Bronchial epithelial cell (primary cell): ENCODE results near the gene UBE2L3. TPM values are rescaled to one million over a fixed set of nuclear protein-coding genes. Genes with fewer than 3 reads are reported as not detected.
"Not testable (repeated sequence)": the region's sequence is repeated elsewhere in the genome, so short reads cannot be mapped to it uniquely, and the experiment has no call there.

Experiments used
- DNase-seq: peaks from one replicate; pipeline ENCODE4 v3.0.0-alpha.2; 2010; ENCODE audit warnings: low read depth
- FAIRE-seq: peaks from 2 replicates; lab custom pipeline; 2011; peaks lifted over from hg19 to GRCh38; lab: Jason Lieb, UNC
- H3K27me3 ChIP-seq: 2 replicates; pipeline ENCODE4 v1.5.1; 2011; ENCODE audit warnings: low read length; ENCODE audit not compliant: control insufficient read depth, insufficient read depth
- H3K36me3 ChIP-seq: 2 replicates; pipeline ENCODE4 v1.5.1; 2011; ENCODE audit warnings: low read length; ENCODE audit not compliant: control insufficient read depth, insufficient read depth
- H3K4me3 ChIP-seq: 2 replicates; pipeline ENCODE4 v1.5.1; 2011; ENCODE audit warnings: mild to moderate bottlenecking, low read depth, low read length, control low read depth
- total RNA-seq: library from RNA; depleted of rRNA; stranded (reverse); fragments of >200 nt; gene quantifications from 2 replicates; pipeline ENCODE4 v1.2.1, GENCODE V29; 2014
- TF ChIP-seq, protein P1 (sequence below): IDR thresholded peaks from 2 replicates; pipeline ENCODE4 v1.5.1; 2011; ENCODE audit warnings: mild to moderate bottlenecking, moderate library complexity, low read length, control low read depth, inconsistent platforms; ENCODE audit not compliant: insufficient read depth, severe bottlenecking

Gene UBE2L3
- total RNA-seq, 1 donor from 2014 or later, result 14.7 TPM

DNA sequence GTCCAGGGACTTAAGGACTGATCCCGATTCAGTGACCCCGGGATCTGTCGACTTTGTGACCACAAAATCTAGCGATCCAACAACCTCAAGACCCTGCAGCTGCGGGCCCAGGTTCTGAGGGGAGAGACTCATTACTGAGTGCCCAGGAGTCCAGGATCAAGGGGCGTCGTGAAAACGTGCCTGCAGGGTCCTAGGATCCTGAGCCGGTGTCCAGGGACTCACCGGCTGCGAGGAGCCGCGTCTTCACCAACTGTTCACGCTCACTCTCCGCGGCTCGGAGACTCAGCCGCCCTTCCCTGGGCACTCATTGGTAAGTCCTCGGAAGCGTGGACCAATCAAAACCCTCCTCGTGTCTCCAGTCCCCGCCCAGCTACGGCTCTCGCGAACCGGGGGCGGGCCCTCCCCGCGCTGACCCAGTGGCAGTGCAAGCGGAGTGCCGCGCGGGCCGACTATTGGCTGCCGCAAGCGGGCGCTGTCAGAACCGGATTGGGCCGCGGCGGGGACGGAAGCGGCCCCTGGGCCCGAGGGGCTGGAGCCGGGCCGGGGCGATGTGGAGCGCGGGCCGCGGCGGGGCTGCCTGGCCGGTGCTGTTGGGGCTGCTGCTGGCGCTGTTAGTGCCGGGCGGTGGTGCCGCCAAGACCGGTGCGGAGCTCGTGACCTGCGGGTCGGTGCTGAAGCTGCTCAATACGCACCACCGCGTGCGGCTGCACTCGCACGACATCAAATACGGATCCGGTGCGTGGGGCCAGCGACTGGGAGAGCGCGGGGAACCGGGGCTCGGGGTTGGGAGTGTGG is 74.5 kb downstream of the UBE2L3 start, which contains the start of gene SDF2L1:
SDF2L1 (plus strand) TSS at position 514 of the 795 bp plus-strand sequence; CDS start at position 549, 35 bp downstream.
- H3K4me3 ChIP-seq, result peak within 1 kb of the TSS; percentile 80
- peak; percentile 94 for DNase-seq
- peaks cover 3% of the 10 kb centered on the region for H3K36me3 ChIP-seq
- H3K27me3 ChIP-seq, result no peaks in the 10 kb centered on the region
- no peak for FAIRE-seq
- TF ChIP-seq, protein P1, sequence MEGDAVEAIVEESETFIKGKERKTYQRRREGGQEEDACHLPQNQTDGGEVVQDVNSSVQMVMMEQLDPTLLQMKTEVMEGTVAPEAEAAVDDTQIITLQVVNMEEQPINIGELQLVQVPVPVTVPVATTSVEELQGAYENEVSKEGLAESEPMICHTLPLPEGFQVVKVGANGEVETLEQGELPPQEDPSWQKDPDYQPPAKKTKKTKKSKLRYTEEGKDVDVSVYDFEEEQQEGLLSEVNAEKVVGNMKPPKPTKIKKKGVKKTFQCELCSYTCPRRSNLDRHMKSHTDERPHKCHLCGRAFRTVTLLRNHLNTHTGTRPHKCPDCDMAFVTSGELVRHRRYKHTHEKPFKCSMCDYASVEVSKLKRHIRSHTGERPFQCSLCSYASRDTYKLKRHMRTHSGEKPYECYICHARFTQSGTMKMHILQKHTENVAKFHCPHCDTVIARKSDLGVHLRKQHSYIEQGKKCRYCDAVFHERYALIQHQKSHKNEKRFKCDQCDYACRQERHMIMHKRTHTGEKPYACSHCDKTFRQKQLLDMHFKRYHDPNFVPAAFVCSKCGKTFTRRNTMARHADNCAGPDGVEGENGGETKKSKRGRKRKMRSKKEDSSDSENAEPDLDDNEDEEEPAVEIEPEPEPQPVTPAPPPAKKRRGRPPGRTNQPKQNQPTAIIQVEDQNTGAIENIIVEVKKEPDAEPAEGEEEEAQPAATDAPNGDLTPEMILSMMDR, result no peak

DNA sequence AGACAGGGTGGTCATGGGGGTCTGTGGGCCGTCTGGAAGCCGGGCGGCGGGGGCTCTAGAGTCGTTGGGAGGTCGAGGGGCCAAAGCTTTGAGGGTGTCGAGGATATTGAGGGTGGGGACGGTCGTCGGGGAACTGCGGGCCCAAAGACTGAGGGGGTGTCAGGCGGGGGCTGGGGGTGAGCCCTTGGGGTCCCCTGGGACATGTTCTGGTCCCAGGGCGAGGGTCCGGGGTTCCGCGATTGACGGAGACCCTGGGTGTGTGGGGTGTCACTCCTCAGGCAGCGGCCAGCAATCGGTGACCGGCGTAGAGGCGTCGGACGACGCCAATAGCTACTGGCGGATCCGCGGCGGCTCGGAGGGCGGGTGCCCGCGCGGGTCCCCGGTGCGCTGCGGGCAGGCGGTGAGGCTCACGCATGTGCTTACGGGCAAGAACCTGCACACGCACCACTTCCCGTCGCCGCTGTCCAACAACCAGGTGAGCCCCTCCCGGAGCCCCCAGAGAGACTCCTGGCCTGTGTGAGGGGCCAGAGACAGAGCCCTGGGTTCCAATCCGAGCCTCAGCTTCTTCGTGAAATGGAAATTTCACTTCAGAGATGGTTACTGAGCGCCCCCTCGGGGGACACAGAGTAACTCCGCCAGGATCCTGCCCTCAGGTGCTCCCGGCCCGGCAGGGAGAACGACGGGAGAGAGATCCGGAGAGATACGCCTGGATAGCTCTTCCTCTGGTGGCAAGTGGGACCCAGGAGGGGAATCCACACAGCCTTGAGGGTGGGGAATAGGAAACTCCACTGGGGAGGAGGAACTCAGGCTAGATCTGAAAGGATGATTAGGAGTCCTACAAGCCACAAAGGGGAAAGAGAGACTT is 75.3 kb downstream of the UBE2L3 start:
- DNase-seq (peak; percentile 43), FAIRE-seq (no peak)
- Histone ChIP-seq H3K4me3 (peak overlapping the region; percentile 80), H3K36me3 (peaks cover 3% of the 10 kb centered on the region), H3K27me3 (no peaks in the 10 kb centered on the region)
- TF ChIP-seq, protein P1, result peak; percentile 65

DNA sequence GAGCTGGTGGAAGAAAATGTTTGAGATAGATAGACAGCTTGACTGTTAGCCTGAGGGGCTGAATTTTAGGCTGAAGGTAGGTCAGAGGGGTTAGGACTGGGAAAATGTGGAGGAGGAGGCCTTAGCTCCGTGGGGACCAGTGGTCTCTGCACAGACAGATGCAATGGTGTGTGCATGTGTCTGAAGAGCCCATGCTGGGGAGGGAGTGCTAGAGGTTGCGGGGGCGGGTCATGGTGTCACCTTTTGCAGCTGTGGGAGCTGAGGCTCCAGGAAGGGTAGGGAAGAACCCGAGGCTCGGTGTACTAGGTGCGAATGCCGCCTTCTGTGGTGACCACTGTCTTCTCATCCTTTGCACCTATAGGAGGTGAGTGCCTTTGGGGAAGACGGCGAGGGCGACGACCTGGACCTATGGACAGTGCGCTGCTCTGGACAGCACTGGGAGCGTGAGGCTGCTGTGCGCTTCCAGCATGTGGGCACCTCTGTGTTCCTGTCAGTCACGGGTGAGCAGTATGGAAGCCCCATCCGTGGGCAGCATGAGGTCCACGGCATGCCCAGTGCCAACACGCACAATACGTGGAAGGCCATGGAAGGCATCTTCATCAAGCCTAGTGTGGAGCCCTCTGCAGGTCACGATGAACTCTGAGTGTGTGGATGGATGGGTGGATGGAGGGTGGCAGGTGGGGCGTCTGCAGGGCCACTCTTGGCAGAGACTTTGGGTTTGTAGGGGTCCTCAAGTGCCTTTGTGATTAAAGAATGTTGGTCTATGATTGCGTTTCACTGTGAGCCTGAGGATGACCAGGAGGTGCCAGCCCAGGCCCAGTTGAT is 76.2 kb downstream of the UBE2L3 start:
- Histone ChIP-seq H3K36me3 (peaks cover 3% of the 10 kb centered on the region), H3K27me3 (no peaks in the 10 kb centered on the region), H3K4me3 (no peak overlapping the region)
- FAIRE-seq, result peak; percentile 68
- DNase-seq, result no peak
- TF ChIP-seq, protein P1, result peak; percentile 16

DNA sequence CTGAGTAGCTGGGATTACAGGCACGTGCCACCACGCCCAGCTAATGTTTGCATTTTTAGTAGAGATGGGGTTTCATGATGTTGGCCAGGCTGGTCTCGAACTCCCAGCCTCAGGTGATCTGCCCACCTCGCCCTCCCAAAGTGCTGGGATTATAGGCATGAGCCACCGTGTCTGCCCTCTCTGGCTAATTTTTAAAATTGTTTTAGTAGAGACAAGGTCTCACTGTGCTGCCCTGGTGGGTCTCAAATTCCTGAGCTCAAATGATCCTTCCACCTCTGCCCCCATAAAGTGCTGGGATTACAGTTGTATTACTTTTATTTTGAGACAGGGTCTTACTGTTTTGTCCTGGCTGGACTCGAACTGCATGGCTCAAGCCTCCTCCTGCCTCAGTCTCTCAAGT is 78.0 kb downstream of the UBE2L3 start:
- not testable (repeated sequence) for H3K4me3 ChIP-seq, FAIRE-seq, H3K36me3 ChIP-seq, H3K27me3 ChIP-seq, DNase-seq

DNA sequence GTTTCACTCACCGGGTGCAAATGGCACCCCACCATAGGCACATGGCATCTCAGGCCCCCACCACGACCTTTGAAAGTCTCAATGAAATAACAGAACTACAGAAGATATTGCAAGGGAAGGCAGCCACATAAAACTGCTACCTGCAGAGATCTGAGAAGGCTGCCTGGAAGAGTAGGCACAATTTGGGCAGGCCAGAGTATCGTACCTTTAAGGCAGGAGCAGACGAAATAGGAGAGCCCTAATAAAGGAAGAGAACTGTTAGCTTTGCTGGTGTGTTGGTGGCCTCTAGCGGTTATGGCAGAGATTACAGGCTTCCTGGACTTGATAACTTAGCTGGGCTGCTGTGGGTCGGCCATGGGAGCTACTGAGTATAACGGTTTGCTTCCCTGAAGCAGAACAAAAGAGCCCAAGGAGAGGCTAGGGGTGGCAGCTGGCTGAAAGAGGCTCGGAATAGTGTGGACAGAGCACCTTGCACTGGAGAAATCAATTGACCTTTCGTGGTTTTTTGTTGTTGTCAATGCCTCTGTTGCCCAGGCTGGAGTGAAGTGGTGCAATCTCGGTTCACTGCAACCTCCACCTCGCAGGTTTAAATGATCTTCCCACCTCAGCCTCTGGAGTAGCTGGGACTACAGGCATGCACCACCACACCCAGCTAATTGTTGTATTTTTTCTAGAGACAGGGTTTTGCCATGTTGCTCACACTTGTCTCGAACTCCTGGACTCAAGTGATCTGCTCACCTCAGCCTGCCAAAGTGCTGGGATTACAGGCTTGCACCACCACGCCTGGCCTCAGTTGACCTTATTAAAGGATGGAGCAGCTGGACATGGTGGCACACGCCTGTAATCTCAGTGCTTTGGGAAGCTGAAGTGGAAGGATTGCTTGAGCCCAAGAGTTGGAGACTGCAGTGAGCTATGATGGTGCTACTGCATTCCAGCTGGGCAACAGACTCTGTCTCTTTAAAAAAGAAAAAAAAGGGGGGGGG is 79.4 kb downstream of the UBE2L3 start:
- DNase-seq, result peak; percentile 69
- Histone ChIP-seq H3K4me3 (no peak overlapping the region), H3K27me3 (no peaks in the 10 kb centered on the region), H3K36me3 (peaks cover 4% of the 10 kb centered on the region)
- TF ChIP-seq, protein P1, result peak; percentile 92
- FAIRE-seq, result peak; percentile 36
